Esophagus muscularis mucosa (tissue), 4 donors: Measurements from ENCODE around the gene SUCNR1.

ENCODE experiments used
- EP300 ChIP-seq: sonication (generic); formaldehyde crosslinking; IDR thresholded peaks from one replicate; pipeline ENCODE4 v1.6.1; 2017; ENCODE audit warnings: antibody characterized with exemption
- POLR2AphosphoS5 ChIP-seq, 2 donors: sonication (generic); formaldehyde crosslinking; IDR thresholded peaks; one replicate each; pipeline ENCODE4 v1.6.1; 2017; ENCODE audit warnings: antibody characterized with exemption in 2 of 2
- TF ChIP-seq, protein P1 (sequence below), 3 experiments: fragments of 200-600 bp in 2 of 3; fragments of 450-650 bp in 1 of 3; sonication (generic) in 2 of 3; IDR thresholded peaks; one replicate each; pipeline ENCODE4 v1.5.1; 2017 to 2019; ENCODE audit warnings: antibody characterized with exemption in 3 of 3, mild to moderate bottlenecking in 2 of 3, moderate library complexity in 1 of 3

DNA sequence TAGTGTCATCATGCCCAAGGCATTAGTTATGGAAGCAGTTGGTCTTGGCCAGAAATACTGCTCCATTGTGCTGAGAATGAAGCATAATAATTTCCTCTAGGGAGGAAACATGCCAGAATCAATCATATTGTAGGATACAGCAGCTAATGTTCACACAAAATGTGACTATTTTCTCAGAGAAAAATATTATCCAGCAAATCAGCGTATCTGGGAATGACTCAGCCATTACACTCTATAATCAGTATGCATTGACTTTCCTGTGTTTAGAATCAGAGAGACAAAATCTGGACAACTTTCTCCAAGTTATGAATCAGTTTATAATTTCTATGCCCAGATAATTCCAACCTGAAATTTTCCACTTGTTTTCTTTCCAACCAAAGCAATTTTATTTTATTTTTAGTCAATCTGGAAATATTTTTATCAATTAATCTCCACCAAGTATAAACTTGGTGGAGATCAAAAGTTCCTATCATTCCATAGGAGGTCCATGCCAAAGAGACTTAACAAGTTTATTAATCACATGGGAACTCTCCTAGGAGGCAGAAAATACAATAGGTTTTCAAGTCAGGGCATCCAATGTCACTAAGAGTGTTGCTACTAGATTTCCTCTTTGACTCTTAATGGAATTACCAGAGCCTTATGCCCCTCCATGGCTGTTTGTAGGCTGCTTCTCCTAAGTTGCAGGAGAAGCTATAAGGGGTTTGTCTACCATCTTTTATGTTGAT lies 36.4 kb downstream of the SUCNR1 start:
- TF ChIP-seq, protein P1, sequence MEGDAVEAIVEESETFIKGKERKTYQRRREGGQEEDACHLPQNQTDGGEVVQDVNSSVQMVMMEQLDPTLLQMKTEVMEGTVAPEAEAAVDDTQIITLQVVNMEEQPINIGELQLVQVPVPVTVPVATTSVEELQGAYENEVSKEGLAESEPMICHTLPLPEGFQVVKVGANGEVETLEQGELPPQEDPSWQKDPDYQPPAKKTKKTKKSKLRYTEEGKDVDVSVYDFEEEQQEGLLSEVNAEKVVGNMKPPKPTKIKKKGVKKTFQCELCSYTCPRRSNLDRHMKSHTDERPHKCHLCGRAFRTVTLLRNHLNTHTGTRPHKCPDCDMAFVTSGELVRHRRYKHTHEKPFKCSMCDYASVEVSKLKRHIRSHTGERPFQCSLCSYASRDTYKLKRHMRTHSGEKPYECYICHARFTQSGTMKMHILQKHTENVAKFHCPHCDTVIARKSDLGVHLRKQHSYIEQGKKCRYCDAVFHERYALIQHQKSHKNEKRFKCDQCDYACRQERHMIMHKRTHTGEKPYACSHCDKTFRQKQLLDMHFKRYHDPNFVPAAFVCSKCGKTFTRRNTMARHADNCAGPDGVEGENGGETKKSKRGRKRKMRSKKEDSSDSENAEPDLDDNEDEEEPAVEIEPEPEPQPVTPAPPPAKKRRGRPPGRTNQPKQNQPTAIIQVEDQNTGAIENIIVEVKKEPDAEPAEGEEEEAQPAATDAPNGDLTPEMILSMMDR (IDR thresholded peaks at IDR 0.05): no peak
- no peak for TF ChIP-seq POLR2AphosphoS5 (IDR thresholded peaks at IDR 0.05)
- TF ChIP-seq EP300: no peak
